ENCODE data around the gene ST3GAL4. TPM values are rescaled to one million over a fixed set of nuclear protein-coding genes. Genes with fewer than 3 reads are reported as not detected.

Gene ST3GAL4
- total and polyA plus RNA-seq, 9 of the 15 experiments (the other 6 are each of a cell fraction or from before 2014, with no cell fraction given): 0.27 to 22.9 (median 10.5) TPM

DNA sequence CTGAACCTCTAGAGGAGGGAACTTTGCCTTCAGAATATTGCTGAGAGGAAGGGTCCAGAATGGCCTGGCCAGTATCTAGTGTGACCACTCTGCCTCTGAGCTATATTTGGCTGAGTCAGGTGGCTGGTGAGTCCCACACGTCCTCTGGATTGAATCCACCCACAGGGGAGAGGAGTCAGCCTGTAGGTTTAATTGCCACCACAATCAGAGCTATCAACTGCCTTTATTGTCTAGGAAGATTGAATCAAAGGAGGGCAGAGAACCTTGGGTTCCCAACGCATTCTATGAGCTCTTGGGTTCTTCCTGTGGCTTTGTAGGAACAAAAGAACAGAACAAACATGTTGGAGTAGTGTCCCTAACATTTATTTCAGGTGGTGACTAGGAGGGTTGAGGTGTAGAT, 67.7 kb downstream of the ST3GAL4 start (continued):
- TF ChIP-seq, protein P1, sequence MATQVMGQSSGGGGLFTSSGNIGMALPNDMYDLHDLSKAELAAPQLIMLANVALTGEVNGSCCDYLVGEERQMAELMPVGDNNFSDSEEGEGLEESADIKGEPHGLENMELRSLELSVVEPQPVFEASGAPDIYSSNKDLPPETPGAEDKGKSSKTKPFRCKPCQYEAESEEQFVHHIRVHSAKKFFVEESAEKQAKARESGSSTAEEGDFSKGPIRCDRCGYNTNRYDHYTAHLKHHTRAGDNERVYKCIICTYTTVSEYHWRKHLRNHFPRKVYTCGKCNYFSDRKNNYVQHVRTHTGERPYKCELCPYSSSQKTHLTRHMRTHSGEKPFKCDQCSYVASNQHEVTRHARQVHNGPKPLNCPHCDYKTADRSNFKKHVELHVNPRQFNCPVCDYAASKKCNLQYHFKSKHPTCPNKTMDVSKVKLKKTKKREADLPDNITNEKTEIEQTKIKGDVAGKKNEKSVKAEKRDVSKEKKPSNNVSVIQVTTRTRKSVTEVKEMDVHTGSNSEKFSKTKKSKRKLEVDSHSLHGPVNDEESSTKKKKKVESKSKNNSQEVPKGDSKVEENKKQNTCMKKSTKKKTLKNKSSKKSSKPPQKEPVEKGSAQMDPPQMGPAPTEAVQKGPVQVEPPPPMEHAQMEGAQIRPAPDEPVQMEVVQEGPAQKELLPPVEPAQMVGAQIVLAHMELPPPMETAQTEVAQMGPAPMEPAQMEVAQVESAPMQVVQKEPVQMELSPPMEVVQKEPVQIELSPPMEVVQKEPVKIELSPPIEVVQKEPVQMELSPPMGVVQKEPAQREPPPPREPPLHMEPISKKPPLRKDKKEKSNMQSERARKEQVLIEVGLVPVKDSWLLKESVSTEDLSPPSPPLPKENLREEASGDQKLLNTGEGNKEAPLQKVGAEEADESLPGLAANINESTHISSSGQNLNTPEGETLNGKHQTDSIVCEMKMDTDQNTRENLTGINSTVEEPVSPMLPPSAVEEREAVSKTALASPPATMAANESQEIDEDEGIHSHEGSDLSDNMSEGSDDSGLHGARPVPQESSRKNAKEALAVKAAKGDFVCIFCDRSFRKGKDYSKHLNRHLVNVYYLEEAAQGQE (IDR thresholded peaks at IDR 0.05; ENCODE audit: borderline replicate concordance): no peak
- TF ChIP-seq, protein P1 (CRISPR knock-in tag; IDR thresholded peaks at IDR 0.05; ENCODE audit: low read depth): no peak

DNA sequence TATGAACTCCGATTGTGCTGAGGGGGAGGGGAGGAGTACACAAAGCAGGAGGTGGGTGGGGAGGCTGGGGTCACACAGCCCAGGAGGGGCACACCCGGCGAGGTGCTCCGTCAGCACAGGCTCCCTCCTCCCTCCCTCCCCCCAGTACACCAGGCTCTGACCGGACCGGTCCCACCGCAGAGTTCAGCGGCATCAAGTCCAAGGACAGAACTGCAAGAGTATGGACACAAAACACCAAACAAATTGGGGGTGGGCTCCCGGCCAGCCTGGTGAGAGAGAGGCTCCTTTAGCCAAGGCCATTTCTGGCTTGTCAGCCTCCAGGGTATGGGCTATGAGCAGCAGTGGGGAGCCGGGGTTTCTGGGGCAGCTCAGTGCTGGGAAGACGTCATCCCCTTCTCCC, 68.3 kb downstream of the ST3GAL4 start:
- 17% methylated on average over 2 of the region's 11 CpGs for WGBS (ENCODE audit: insufficient coverage, low coverage, missing lambda C conversion rate)
- ChIA-PET POLR2A (interaction anchor here (0.6 to 1.1 kb wide), 3 partner anchors 10 to 800 kb away, joined by 3 read pairs; no protein-coding TSS in a partner anchor), CTCF (ENCODE audit: low intra/inter-chr PET ratio) (no interaction called here)
- H3K4me1 ChIP-seq (replicated peaks in 1 of 2; ENCODE audit: control insufficient read depth in 2 of 2, insufficient read depth in 2 of 2, low read length in 2 of 2): peaks cover 9 to 13% of the 10 kb centered on the region in 2 experiments; a peak in 4 of 5 replicates
- no peaks in the 10 kb centered on the region for H3K9me3 ChIP-seq (replicated peaks; ENCODE audit: control insufficient read depth, insufficient read depth, low read depth, low read length)
- intact Hi-C loops (cut with micrococcal nuclease) (loop anchor here (5.0 kb wide), 1 partner anchor 111 kb away; no protein-coding TSS in a partner anchor), in situ Hi-C loops (cut with MboI) (loop anchor here (25.0 kb wide), 1 partner anchor 111 kb away; the partner anchor contains the start of gene DCPS)
- no peaks in the 10 kb centered on the region for H3K79me2 ChIP-seq (ENCODE audit: control insufficient read depth, insufficient read depth, low read length)
- H3K27ac ChIP-seq (ENCODE audit: extremely low read depth, low read depth, low read length): no peak overlapping the region
- DNase-seq (ENCODE audit: extremely low read depth in 1 of 4, low spot score in 3 of 4) (no peak), ATAC-seq (no peak), FAIRE-seq (no peak)
- H4K20me1 ChIP-seq (replicated peaks; ENCODE audit: control insufficient read depth, insufficient read depth, low read length): peaks cover 60% of the 10 kb centered on the region
- no peak overlapping the region for H2AFZ ChIP-seq (ENCODE audit: low read depth, low read length)
- H3K27me3 ChIP-seq (ENCODE audit: control insufficient read depth in 2 of 2, insufficient read depth in 2 of 2, low read length in 2 of 2): peaks cover 26 to 55% of the 10 kb centered on the region in 2 experiments
- no peak overlapping the region for H3K4me3 ChIP-seq
- TF ChIP-seq BMI1 (IDR thresholded peaks at IDR 0.05; ENCODE audit: low read length) (no peak), SMARCE1 (IDR thresholded peaks at IDR 0.05) (no peak), NFIX (CRISPR knock-in tag; IDR thresholded peaks at IDR 0.05; ENCODE audit: low read depth) (no peak)
- no peak overlapping the region for H3K4me2 ChIP-seq (ENCODE audit: insufficient read depth, low read length)
- no peaks in the 10 kb centered on the region for H3K9me1 ChIP-seq (ENCODE audit: control insufficient read depth, insufficient read depth, low read length)
- no TSS peak for BruUV-seq (replicated peaks)
- H3K9ac ChIP-seq (ENCODE audit: insufficient read depth in 1 of 2, low read depth in 2 of 2, low read length in 2 of 2): no peak overlapping the region
- H3K36me3 ChIP-seq (ENCODE audit: control insufficient read depth, insufficient read depth, low read length): no peaks in the 10 kb centered on the region

Measured in K562 (cell line).